Measurements from ENCODE around the gene NPTN. TPM values are rescaled to one million over a fixed set of nuclear protein-coding genes. Genes with fewer than 3 reads are reported as not detected.

Gene NPTN
- total RNA-seq (2014; rRNA removed; shearing (Covaris generic)), result 90.3 and 100 TPM in 2 replicates

GRCh38 chr15:73633111-73633990 is at the start of gene NPTN:
TSS of gene NPTN (minus strand) at chr15:73633389. CDS start at chr15:73633215, 174 bp downstream.
- peak; percentile 95 for DNase-seq (ENCODE audit: low read depth)

- no peak for DNase-seq (ENCODE audit: low read depth)
Measured at GRCh38 chr15:73682600-73683090, 49.5 kb upstream of the NPTN start.

- DNase-seq (ENCODE audit: low read depth), result no peak
Measured at GRCh38 chr15:73681856-73682599, 48.8 kb upstream of the NPTN start.

- DNase-seq (ENCODE audit: low read depth), result no peak
Measured at GRCh38 chr15:73681063-73681462, 47.9 kb upstream of the NPTN start.

GRCh38 chr15:73680549-73680948 is 47.4 kb upstream of the NPTN start:
- no peak for DNase-seq (ENCODE audit: low read depth)

GRCh38 chr15:73679964-73680363 is 46.8 kb upstream of the NPTN start:
- DNase-seq (ENCODE audit: low read depth), result no peak

GRCh38 chr15:73679180-73679579 is 46.0 kb upstream of the NPTN start:
- DNase-seq (ENCODE audit: low read depth), result no peak

GRCh38 chr15:73678498-73678897 is 45.3 kb upstream of the NPTN start:
- no peak for DNase-seq (ENCODE audit: low read depth)

GRCh38 chr15:73677733-73678132 is 44.5 kb upstream of the NPTN start:
- no peak for DNase-seq (ENCODE audit: low read depth)

GRCh38 chr15:73677146-73677607 is 44.0 kb upstream of the NPTN start:
- peak; percentile 59 for DNase-seq (ENCODE audit: low read depth)

- no peak for DNase-seq (ENCODE audit: low read depth)
Measured at GRCh38 chr15:73674587-73674986, 41.4 kb upstream of the NPTN start.

- no peak for DNase-seq (ENCODE audit: low read depth)
Measured at GRCh38 chr15:73660455-73660854, 27.3 kb upstream of the NPTN start.

GRCh38 chr15:73658645-73659044 is 25.5 kb upstream of the NPTN start:
- no peak for DNase-seq (ENCODE audit: low read depth)

GRCh38 chr15:73655724-73656123 is 22.5 kb upstream of the NPTN start:
- no peak for DNase-seq (ENCODE audit: low read depth)

- no peak for DNase-seq (ENCODE audit: low read depth)
Measured at GRCh38 chr15:73654659-73655058, 21.5 kb upstream of the NPTN start.

GRCh38 chr15:73650416-73651126 is 17.4 kb upstream of the NPTN start:
- DNase-seq (ENCODE audit: low read depth), result peak; percentile 54

GRCh38 chr15:73648014-73648295 is 14.8 kb upstream of the NPTN start:
- DNase-seq (ENCODE audit: low read depth), result no peak

- DNase-seq (ENCODE audit: low read depth), result peak; percentile 17
Measured at GRCh38 chr15:73647259-73648013, 14.2 kb upstream of the NPTN start.

GRCh38 chr15:73639464-73639863 is 6.3 kb upstream of the NPTN start:
- DNase-seq (ENCODE audit: low read depth), result peak; percentile 47

GRCh38 chr15:73637527-73637926 is 4.3 kb upstream of the NPTN start:
- DNase-seq (ENCODE audit: low read depth), result peak; percentile 76

- peak; percentile 96 for DNase-seq (ENCODE audit: low read depth)
Measured at GRCh38 chr15:73633991-73634495, 854 bp upstream of the NPTN start.
